ENCODE results near the gene ISM2. TPM values are rescaled to one million over a fixed set of nuclear protein-coding genes. Genes with fewer than 3 reads are reported as not detected.

The ISM2 gene
- total and polyA plus RNA-seq, 3 donors from 2014 or later = 4.4 to 28.7 (median 6.2) TPM

DNA sequence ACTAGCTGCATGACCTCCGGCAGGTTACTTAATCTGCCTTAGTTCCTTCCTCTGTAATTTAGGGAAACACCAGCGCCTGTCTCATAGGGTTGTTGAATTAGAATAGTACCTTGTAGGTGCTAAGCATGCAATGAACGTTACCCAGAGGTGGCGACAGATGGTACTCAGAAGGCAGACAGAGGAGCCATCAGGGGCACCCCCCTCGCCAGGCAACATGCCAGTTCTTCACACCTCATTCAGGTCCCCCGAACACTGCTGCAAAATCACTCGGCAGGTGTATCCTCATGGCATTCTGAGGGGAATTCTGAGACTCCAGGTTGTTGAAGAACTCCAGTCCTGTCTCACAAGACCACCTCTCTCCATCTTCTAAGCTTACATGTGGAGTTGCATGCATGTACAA, 10.1 kb downstream of the ISM2 start:
- Histone ChIP-seq H3K27me3 (no peaks in the 10 kb centered on the region), H3K9me3 (no peaks in the 10 kb centered on the region), H3K36me3 (ENCODE audit: low read depth, missing control alignments) (no peaks in the 10 kb centered on the region), H3K27ac (no peak overlapping the region), H3K4me1 (no peaks in the 10 kb centered on the region), H3K4me3 (no peak overlapping the region)
- no peak for TF ChIP-seq POLR2A (IDR thresholded peaks at IDR 0.05)
- intact Hi-C loops (cut with DNase I; ENCODE audit: low total_unique reads) = no loop called here
- DNase-seq = no peak
- 91 to 94% methylated on average over 7 of the region's 7 CpGs for WGBS, 2 donors

DNA sequence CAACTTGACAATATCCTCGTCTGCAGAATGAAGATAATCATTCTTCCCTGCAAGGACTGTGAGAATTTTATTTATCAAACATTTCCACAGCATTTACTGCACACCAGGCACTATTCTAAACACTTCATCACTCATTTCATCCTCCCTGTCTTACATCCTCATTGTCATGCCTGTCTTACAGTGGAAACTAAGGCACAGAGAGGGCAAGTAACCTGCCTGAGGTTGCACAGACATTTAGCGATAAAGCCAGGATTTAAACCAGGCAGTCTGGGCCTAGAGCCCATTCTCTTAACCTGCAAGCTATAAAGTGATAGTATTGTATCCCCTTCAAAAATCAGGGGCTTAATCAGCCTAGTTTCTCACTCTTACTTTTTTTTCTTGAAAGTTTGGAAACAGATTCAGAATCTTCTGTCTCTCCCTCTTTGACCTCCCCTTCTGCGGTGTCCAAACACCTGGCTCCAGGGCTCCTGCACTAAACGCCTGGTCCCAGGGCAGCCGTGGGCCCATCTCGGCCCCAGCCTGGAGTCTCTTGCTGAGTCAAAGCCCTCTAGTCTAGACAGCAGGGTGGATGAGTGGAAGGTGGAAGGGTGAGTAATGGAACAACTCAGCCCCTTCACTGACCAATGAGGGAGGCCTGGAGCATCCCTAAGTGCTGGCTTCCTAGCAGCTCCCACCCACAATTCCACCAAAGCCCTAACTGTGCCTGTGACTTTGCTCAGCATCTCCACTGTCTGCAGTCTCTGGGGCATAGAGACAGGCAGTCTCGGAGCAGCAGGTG, 12.5 kb downstream of the ISM2 start:
- WGBS, 2 donors = 82 to 92% methylated on average over 6 of the region's 7 CpGs

DNA sequence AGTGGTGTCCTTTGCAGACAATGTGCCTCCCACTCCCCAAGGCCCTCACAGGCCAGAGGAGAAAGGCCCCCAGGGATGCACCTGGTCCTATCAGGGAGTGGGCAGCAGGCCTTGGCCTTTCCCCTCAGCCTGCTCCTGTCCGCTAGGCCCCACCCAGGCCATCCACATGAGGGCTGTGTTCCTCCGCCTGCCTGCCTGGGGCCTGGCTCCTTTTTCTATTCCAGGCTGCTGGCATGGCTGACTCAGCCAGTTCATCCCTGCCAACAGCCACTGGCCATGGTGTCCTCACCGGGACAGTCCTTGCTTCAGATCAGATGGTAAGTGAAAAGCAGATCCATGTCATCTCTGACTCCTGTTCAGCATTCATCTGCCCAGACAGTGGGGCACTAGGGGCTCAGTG, 13.4 kb downstream of the ISM2 start:
- intact Hi-C loops (cut with DNase I; ENCODE audit: low total_unique reads) = no loop called here

More for the DNA sequence above, 12.5 kb downstream of the ISM2 start:
- Histone ChIP-seq H3K4me3 (no peak overlapping the region), H3K36me3 (ENCODE audit: low read depth, missing control alignments) (no peaks in the 10 kb centered on the region), H3K27me3 (no peaks in the 10 kb centered on the region), H3K4me1 (no peaks in the 10 kb centered on the region), H3K27ac (no peak overlapping the region), H3K9me3 (no peaks in the 10 kb centered on the region)
- no peak for TF ChIP-seq POLR2A (IDR thresholded peaks at IDR 0.05)
- TF ChIP-seq, protein P1, sequence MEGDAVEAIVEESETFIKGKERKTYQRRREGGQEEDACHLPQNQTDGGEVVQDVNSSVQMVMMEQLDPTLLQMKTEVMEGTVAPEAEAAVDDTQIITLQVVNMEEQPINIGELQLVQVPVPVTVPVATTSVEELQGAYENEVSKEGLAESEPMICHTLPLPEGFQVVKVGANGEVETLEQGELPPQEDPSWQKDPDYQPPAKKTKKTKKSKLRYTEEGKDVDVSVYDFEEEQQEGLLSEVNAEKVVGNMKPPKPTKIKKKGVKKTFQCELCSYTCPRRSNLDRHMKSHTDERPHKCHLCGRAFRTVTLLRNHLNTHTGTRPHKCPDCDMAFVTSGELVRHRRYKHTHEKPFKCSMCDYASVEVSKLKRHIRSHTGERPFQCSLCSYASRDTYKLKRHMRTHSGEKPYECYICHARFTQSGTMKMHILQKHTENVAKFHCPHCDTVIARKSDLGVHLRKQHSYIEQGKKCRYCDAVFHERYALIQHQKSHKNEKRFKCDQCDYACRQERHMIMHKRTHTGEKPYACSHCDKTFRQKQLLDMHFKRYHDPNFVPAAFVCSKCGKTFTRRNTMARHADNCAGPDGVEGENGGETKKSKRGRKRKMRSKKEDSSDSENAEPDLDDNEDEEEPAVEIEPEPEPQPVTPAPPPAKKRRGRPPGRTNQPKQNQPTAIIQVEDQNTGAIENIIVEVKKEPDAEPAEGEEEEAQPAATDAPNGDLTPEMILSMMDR (IDR thresholded peaks at IDR 0.05) = no peak
- intact Hi-C loops (cut with DNase I; ENCODE audit: low total_unique reads) = no loop called here
- no peak for DNase-seq

DNA sequence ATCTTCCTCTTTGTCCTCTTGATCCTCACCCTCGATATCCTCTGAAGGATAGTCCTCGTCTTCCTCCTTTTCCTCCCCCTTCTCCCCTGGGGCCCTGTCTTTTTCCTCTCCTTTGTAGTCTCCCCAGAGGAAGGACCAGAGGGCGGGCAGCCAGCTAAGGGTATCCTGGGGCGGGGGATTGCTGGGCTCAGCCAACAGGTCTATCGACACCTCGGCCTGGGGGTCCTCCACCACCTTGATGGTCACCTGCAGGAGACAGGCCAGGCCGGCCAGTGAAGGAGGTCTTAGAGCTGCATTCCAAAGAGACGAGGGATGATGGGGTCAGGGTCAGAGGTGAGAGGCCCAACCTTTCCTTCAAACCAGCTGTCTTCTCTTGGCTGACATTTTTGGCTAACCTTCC, 16.2 kb downstream of the ISM2 start:
- Histone ChIP-seq H3K27me3 (no peaks in the 10 kb centered on the region), H3K36me3 (ENCODE audit: low read depth, missing control alignments) (no peaks in the 10 kb centered on the region), H3K27ac (no peak overlapping the region), H3K9me3 (no peaks in the 10 kb centered on the region), H3K4me3 (no peak overlapping the region), H3K4me1 (no peaks in the 10 kb centered on the region)
- 85% methylated on average over 7 to 8 of the region's 8 CpGs for WGBS, 2 donors
- no peak for TF ChIP-seq POLR2A (IDR thresholded peaks at IDR 0.05)
- TF ChIP-seq, protein P1 (IDR thresholded peaks at IDR 0.05) = no peak
- intact Hi-C loops (cut with DNase I; ENCODE audit: low total_unique reads) = no loop called here
- no peak for DNase-seq

More for the DNA sequence above, 13.4 kb downstream of the ISM2 start:
- no peak for DNase-seq
- H3K4me1 ChIP-seq = no peaks in the 10 kb centered on the region
- H3K27me3 ChIP-seq = no peaks in the 10 kb centered on the region
- H3K4me3 ChIP-seq = no peak overlapping the region
- no peak overlapping the region for H3K27ac ChIP-seq
- 60 to 88% methylated on average over 1 to 3 of the region's 3 CpGs for WGBS, 2 donors
- no peak for TF ChIP-seq POLR2A (IDR thresholded peaks at IDR 0.05)
- TF ChIP-seq, protein P1 (IDR thresholded peaks at IDR 0.05) = no peak
- no peaks in the 10 kb centered on the region for H3K9me3 ChIP-seq
- no peaks in the 10 kb centered on the region for H3K36me3 ChIP-seq (ENCODE audit: low read depth, missing control alignments)

DNA sequence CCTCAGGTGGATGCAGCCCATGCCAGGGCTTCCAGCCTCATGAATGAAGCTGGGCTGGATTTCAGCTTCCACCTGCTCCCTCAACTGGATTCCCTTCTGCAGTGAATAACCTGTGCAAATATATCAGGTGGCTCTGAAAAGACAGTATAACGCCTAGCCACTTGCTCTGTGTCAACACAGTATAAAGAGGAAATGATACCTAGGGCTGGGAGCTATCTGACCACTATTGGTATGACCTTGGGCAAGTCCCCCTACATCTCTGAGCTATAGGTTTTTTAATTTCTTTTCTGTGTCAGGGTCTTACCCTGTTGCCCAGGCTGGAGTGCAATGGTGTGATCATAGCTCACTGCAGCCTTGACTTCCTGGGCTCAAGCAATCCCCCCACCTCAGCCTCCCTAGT, 19.8 kb downstream of the ISM2 start:
- 86 to 100% methylated on average over 1 of the region's 1 CpG for WGBS, 2 donors
- Histone ChIP-seq H3K4me1 (no peaks in the 10 kb centered on the region), H3K9me3 (no peaks in the 10 kb centered on the region), H3K36me3 (ENCODE audit: low read depth, missing control alignments) (no peaks in the 10 kb centered on the region), H3K27me3 (no peaks in the 10 kb centered on the region), H3K27ac (no peak overlapping the region), H3K4me3 (no peak overlapping the region)
- intact Hi-C loops (cut with DNase I; ENCODE audit: low total_unique reads) = no loop called here
- TF ChIP-seq POLR2A (IDR thresholded peaks at IDR 0.05) = no peak
- TF ChIP-seq, protein P1 (IDR thresholded peaks at IDR 0.05) = no peak
- no peak for DNase-seq

Data from testis (tissue), 3 donors.